PFSK-1 (cell line): ENCODE data around the gene ANKZF1.

Source experiments
- POLR2AphosphoS5 ChIP-seq: IDR thresholded peaks from 2 replicates; pipeline ENCODE4 v1.6.1; 2012; ENCODE audit warnings: low read depth, mild to moderate bottlenecking, control low read depth, low read length, moderate library complexity
- REST ChIP-seq, 2 experiments: IDR thresholded peaks; 2 replicates each; pipeline versions ENCODE4 v1.6.1 to v1.8.0; 2011 to 2012; ENCODE audit warnings: low read depth in 2 of 2, low read length in 2 of 2, control low read depth in 1 of 2, inconsistent platforms in 1 of 2, mild to moderate bottlenecking in 1 of 2, moderate library complexity in 1 of 2; ENCODE audit not compliant: insufficient read depth in 1 of 2

GRCh38 chr2:219250049-219250781, 20.6 kb downstream of the ANKZF1 start:
- no peak for TF ChIP-seq POLR2AphosphoS5
- no peak for TF ChIP-seq REST (IDR thresholded peaks at IDR 0.05; ENCODE audit: insufficient read depth in 1 of 2, low read depth in 2 of 2, low read length in 2 of 2)
